Spleen (tissue), 7 donors: ENCODE data around the gene KITLG.

ENCODE experiments used
- POLR2AphosphoS5 ChIP-seq, 3 donors: sonication (generic); formaldehyde crosslinking; IDR thresholded peaks; one replicate each; pipeline ENCODE4 v1.5.1; 2017; ENCODE audit warnings: antibody characterized with exemption in 3 of 3
- TF ChIP-seq, protein P1 (sequence below), 11 experiments: fragments of 200-600 bp in 7 of 11; fragments of 450-650 bp in 4 of 11; sonication (generic) in 4 of 11; IDR thresholded peaks in 8 of 11; conservative IDR thresholded peaks in 3 of 11; 1 replicate in 7 of 11; 2 replicates in 4 of 11; pipeline versions ENCODE4 v1.4.0 to v1.8.0; 2016 to 2021; ENCODE audit warnings: antibody characterized with exemption in 11 of 11, inconsistent platforms in 4 of 11, mild to moderate bottlenecking in 1 of 11
- donor health status: DM: no; HTN: no; CAD: no; lungs with moderate emphysema.
- donor health status: DM: no; HTN: no; CAD: no.
- donor health status: DM: no; HTN: no; CAD: no.

DNA sequence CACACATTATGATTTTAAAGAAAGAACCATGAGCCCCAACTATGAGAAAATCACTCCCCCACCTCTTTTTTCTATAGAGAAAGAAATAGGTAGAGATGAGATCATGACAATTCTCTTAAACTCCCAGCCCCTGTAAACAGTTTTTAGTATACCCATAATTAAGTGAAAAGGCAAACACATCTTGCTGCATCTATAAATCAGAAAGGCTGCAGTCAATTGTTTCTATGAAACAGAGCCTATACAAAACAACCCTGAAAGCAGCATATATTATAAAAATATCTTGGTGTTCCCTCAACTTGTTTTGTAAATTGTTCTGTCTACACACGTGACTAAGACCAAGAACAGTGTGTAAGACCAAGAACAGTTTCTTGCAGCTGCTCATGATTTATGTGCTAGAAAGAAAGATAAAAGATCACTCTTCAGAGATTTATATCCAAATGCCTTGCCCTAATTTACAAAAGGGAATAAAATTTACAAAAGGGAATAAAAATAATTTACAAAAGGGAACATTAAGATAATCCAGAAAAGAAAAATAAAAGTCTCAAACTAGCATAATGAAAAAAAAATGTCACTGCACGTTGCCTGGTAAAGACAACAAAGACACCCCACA, 4.8 kb downstream of the KITLG start:
- TF ChIP-seq, protein P1, sequence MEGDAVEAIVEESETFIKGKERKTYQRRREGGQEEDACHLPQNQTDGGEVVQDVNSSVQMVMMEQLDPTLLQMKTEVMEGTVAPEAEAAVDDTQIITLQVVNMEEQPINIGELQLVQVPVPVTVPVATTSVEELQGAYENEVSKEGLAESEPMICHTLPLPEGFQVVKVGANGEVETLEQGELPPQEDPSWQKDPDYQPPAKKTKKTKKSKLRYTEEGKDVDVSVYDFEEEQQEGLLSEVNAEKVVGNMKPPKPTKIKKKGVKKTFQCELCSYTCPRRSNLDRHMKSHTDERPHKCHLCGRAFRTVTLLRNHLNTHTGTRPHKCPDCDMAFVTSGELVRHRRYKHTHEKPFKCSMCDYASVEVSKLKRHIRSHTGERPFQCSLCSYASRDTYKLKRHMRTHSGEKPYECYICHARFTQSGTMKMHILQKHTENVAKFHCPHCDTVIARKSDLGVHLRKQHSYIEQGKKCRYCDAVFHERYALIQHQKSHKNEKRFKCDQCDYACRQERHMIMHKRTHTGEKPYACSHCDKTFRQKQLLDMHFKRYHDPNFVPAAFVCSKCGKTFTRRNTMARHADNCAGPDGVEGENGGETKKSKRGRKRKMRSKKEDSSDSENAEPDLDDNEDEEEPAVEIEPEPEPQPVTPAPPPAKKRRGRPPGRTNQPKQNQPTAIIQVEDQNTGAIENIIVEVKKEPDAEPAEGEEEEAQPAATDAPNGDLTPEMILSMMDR (IDR thresholded peaks at IDR 0.05 in 8 of 11, conservative IDR thresholded peaks at IDR 0.05 in 3 of 11), result no peak
- TF ChIP-seq POLR2AphosphoS5 (IDR thresholded peaks at IDR 0.05), result no peak
